GM04504 (cell line): ENCODE measurements around the gene CALCOCO2.
"Not testable (repeated sequence)": the region's sequence is repeated elsewhere in the genome, so short reads cannot be mapped to it uniquely, and the experiment has no call there.

Experiments
- DNase-seq: peaks from one replicate; pipeline ENCODE4 v3.0.0-alpha.2; 2012; ENCODE audit warnings: low read depth

The CALCOCO2 gene, protein sequence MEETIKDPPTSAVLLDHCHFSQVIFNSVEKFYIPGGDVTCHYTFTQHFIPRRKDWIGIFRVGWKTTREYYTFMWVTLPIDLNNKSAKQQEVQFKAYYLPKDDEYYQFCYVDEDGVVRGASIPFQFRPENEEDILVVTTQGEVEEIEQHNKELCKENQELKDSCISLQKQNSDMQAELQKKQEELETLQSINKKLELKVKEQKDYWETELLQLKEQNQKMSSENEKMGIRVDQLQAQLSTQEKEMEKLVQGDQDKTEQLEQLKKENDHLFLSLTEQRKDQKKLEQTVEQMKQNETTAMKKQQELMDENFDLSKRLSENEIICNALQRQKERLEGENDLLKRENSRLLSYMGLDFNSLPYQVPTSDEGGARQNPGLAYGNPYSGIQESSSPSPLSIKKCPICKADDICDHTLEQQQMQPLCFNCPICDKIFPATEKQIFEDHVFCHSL

DNA sequence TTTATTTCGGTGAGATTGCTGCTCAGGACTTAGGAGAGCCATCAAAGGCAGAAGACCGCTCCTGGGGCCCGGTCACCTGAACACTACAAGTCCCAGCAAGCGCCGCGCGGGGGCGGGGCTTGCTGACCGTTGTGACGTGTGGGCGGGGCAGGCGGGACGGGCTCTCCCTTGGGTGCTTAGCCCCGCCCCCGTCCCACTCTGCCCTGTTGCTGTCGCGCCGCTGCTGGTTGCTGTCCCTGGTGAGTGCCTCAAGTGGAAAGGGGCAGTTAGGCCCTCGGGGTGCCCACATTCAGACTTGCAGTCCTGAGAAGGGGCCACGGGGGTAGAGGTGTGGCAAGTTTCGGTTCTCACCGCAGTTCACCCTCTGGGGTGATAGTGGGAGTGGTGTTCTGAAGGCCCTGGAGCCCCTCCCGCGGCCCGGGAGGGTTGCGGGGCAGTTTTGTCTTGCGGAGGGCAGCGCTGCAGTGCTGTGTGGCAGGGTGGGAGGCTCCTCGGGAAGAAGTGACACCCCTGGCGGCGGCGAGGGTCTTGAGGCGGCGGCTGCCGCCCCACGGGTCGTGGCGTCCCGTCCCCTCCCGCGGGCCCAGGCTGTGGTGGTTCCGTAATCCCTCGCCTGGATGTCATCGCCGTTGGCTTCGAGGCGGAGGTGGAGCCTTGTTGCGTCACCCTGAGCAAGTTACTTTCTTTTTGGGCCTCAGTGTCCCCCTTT is at the start of gene CALCOCO2:
TSS of gene CALCOCO2 (plus strand) at position 196 of the 709 bp plus-strand sequence. CDS start 10,673 bp downstream, outside the sequence.
- peak; percentile 86 for DNase-seq

DNA sequence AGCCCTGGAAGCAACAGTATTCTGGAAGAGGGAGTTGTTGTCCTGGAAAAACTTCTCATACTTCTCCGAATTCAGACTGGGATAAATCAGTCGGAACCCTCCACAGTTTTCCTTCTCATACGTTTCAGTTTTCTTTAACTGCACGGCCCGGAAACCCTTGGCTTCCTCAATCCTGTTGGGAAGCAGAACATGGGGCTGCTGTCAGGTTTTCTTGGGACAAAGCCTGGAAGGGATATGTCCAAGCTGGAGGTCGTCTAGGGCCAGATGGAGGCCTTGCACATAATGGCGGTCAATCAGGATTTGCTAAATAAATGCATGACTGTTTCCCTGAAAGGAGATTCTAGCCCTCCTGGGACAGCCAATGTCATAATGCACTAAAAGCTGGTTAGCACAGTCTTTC is 43.0 kb upstream of the CALCOCO2 start:
- no peak for DNase-seq

DNA sequence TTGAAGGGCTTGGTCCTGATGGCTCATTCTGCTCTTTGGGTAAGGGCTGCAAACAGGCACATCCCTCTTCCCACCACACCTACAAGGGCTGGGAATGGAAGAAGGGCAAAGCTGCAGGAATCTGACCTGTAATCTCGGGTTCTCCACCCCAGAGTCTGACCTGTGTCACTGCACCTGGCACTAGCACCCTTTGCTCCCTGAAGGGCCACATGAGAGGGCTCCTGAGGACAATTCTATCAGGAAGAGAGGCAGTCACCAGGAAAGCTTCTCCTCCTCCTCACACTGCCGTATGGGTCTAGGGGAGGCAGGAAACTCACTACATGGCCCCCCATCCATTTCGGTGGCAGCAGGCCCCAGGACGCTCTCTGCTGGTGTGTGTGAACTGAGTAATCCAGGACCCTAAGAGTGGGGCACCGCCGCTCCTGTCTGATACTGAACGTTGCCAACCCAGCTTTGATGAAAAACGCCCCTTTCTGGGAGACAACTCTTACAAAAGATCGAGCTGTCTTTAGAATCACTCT is 40.2 kb upstream of the CALCOCO2 start:
- no peak for DNase-seq

DNA sequence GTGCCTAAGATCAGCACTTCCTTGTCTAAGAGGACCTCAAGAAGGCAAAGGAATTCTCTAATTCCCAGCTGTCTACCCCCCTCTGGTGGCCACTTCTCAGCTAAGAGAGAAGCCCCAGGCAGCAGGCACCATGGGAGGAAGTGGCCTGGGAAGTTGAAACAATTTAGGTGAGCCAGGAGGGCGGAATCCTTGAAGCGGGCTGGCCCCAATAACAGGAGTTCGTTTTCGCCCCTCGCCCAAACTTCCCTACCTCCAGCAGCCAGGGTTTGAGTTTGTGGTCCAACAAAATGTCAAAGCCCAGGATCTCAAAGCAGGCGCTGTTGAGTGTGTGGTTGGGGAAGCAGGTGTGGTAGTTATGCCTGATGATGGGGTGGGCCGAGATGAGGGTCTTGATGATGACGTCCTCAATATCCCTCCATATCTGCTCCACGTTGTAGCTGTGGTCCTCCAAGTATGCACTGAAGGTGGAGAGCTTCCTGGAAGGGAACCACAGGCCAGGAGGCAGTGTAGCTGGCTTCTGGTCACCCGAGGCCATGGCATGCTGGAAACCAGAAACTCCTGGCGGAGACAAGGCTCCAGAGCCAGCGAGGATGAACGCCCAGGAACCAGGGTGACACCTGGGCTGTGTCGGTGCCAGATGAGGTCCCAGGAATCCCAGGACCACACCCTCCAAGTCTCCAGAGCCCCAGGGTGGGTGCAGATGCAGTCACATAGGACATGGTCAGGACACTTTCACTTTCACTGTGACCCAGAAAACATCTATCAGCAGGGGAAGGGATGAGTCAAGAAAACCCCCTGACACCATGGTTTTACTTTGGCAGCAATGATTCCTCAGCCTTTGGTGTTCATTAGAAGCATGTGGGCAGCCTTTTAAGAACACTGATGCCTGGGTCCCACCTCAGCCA is 39.5 kb upstream of the CALCOCO2 start:
- peak; percentile 75 for DNase-seq

DNA sequence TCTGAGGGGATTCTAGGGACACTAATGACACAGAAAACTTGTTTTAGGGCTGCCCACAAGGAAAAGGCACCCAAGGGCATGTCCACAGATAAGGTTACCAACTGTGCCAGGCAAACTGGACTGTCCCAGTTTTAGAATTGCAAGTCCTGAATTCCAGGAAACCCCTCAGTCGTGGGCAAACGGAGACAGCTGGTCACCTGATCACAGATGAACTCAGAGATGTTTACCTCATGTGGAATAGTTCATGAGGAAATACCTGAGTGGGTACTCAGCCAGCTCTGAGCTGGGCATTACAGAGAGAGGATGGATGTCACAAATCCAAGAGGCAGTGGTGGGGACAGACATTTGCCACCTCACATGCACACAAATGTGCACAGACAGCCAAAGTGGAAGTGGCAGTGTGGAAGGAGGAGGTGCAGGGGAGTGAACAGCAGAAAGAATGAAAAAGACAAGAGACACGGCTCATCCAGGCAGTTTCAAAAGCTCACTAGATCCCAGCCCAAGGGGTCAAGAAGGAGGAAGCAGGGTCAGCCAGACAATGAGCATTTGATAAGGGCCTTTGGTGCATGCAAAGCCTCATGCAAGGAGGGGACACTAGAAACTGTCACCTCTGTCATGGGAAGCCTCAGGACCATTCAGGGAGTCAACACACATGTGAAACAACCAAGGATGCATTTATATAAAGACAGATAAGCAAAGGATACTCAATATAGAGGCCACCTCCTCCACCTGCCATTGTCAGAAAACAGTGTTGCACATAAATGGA is 38.6 kb upstream of the CALCOCO2 start:
- DNase-seq: no peak

DNA sequence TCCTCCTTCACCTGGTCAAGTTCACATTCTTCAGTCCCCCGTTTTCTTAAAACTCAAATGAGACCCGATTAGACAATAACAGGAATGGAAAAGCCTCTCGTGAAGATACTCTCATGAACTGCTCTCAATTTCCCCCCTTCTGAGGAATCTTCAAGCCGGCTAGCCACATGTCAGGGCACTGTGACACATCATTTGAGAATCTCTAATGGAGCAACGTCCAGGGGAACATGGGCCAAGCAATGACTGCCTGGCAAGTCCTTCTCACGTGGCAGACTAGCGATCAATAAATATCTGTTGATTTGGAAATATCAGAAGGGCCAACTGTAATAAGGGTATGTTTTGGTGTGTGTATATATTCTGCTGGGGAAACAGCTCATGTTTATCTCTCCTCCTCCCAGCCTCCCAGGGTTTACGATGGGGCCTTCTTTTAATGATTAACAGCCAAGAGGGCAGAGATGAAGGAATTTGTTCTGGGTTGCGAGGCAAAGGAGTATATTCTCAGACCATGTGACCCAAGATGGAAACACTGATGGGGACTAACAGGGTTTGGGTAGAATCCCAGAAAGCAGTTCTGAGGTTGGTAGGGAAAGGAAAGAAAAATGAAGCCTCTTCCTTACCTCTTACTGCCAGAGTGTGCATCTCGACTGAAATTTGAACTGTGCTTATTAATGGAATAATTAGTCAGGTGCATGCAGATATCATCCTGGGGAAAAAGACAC is 35.2 kb upstream of the CALCOCO2 start:
- peak; percentile 81 for DNase-seq

DNA sequence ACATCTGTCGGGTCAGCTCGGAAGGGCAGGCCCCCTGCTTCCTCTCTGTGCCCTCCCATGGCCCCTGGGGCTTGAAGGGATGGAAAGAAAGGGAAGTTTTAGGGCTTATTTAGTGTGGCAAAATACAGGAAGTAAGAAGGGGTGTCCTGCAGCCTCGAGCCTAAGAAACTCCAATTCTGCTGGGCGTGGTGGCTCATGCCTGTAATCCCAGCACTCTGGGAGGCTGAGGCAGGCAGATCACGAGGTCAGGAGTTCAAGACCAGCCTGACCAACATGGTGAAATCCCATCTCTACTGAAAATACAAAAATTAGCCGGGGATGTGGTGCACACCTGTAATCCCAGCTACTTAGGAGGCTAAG is 34.7 kb upstream of the CALCOCO2 start:
- DNase-seq: not testable (repeated sequence)

DNA sequence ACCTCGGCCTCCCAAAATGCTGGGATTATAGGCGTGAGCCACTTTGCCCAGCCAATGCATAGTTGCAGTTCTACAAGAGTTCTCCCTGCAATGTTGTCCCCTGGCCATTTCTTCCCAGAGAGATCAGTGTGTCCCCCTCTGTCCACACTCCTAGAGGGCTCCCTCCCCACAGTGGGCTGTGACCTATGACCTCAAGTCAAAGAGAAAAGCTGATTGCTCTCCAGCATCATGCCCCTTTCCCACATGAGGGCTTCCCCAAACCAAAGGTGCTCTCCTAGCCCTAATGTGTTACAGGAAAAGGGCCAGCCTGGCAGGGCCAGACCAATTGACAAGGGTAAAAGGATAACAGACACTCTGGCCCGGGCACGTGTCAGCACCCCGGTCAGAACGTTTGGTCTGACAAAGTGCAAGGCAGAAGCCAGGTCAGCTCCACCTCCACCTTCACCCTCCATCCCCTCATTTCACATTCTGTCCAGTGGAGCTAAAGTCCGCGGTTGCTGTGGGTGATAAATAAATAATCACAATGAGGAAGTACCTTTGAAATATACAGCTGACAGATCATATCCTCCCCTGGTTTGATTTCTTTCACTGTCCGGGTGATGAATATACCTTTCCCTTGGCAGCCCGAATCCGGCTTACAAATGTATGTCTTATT is 31.6 kb upstream of the CALCOCO2 start:
- no peak for DNase-seq

DNA sequence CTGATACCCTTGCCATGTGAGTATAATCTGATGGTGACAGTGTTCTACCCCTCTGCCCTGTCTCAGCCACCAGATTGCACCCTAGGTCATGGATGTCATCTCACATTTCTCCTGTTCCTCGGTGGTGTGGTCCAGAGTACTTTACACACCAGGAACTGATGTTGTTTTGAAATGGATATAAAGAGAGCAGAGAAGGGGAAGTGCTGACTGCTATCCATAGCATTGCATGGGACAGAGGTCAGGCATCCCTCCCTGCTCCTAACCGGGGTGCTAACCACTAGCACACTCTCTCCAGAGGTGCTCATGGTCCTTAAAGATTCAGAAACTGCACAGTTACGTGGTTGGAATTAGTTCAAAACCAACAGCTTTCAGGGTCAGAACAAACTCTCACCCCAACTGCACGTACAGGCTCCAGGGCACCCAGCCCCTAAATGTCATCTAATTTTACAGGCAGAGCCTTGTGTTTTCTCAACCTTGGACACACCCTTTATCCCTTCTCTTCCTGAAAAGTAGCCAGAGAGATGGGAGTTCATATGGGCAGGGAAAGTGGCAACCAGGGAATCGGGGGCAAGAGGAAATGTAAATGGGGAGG is 30.1 kb upstream of the CALCOCO2 start:
- no peak for DNase-seq

DNA sequence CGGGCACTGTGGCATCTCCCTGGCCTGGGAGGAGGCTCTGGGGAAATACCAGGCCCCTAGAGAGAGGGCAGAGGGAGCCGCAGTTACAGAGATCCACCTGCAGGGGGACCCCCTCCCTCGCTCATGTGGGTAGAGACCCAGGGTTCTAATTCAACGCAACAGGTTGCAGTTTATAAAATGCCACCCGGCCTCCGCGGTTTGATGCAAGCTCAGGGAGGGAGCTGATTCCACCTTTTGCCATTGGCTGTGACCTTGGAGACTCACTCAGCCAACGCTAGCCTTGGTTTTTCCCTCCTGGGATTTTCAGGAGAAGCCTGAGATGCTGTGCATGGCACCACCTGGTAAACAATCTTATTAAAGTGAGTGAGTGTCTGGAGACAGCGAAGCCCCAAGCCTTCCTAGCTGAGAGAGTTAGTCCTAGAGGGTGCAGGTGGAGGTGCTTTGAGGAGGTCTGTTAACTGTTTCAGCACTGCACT is 25.9 kb upstream of the CALCOCO2 start:
- DNase-seq: no peak

DNA sequence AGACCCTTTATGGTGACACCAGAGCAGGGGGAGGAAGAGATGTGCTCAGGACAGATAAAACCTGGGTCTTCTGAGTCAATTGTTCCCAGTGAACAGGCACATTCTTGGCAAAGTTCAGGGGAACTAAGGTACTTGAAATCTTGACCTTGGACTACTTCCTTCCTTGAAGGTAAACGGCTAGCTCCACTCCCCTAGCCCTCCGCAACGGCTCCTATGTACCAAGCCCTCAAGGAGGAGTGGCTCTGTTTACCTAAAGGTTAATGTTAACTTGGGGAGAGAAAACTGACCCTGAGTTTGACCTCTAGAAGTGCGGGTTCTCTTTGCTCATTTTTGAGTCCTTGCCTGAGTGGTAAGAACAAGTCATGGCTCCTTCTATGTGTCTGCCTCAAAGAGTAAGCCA is 21.7 kb upstream of the CALCOCO2 start:
- DNase-seq: no peak

DNA sequence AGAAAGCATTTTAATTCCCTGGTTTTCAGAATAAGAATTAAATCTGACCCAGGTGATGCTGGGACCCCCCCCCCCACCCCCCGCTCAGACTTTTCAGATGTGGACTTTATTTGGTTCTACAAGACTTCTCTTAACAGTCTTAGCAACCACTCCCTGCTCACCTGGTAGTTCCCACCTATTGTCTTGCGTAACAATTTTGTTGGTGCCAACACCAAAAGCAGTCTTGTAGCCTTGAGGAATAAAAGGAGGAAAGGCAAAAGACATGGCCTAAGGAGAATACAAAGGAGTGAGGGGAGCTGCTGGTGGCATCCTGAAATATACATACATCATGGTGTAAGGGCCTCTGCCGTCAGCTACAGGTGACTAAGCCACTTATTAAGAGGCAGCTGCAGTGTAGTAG is 18.8 kb upstream of the CALCOCO2 start:
- no peak for DNase-seq

DNA sequence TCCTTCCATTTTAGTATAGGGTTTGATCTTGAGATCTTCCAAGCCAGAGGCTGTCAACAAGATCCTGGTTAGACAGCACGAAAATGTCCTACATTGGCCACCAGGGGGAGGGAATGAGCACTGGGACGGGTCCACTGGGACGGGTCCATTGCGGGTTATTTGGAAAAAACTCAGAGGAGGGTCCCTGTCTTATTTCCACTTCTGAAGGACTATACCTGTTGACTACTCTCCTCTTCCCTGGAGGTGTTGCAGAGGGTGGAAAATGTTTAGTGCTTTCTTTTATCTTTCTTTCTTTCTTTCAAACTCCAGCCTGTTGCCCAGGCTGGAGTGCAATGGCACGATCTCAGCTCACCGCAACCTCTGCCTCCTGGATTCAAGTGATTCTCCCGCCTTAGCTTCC is 16.3 kb upstream of the CALCOCO2 start:
- no peak for DNase-seq

DNA sequence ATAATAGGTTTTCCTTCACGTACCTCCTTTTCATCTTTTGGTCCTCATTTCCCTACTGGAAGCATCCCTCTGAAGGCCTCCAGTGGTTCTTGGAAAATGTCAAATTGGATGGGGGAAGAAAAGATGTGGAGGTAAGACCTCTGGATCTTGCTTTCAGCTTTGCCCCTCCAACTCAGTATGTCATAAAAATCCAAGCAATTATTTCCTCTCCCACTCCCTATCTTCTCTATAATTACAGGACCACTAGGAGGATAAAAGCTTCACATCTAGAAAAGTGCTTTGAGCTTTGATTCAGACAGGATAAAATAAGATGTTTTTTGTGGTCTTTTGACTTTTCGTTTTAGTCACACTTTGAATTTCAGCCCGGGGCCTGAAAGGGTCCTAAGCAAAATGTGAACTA is 15.5 kb upstream of the CALCOCO2 start:
- DNase-seq: no peak

DNA sequence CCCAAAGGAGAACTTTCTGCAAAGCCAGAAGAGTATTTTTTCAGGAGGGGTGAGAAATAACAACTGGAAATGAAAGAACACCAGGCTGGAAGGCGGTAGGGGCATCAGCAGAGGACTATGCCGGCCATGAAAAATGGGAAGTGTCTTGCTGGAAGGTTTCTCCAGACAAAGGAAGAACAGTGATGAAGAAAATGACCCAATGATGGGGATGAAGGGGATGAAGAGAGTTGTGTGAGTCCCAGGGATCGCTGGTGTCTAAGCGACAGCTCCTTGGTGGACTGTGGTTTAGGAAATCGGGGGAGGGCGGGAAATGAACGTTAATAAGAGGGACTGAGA is 14.4 kb upstream of the CALCOCO2 start:
- no peak for DNase-seq

DNA sequence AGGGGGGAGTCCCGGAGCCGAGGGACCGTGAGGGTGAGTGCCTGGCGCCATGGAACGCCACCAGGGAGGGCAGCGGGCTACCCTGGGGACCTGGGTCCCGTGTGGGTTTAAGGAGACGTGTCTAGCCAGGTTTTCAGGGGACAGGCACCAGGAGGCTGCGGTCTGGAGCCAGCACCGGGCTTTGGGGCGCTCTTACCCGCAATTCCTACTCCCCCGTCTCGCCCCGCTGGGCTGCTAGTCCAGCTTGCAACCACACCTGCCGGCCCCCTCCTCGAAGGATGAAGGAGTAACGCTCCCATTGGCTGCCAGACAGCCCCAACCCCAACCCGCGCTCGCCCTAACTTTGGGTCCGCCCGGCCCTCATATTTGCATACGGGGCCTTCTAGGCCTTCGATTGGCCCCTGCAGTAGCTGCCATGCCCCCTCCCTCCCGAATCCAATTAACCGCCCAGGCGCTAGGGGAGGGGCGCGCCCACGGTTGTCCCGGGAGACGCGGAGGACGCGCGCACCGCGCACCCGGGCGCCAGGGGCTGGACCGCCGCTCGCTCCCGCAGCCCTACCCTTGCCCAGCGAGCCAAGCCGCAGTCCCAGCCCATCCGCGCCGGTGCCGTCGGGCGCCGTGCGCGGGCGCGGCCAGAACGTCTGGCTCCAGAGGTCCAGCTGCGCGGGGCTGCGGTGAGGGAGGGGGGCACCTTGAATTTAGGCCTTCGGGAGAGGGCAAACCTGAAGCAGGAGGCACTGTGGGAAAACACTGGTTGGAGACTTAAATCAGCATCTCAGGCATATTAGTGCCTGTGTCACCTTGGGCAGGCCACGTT is 13.9 kb upstream of the CALCOCO2 start, which contains the start of gene TTLL6:
TSS of gene TTLL6 (minus strand) at position 456 of the 817 bp plus-strand sequence. CDS start at position 299, 157 bp downstream.
- DNase-seq: no peak

DNA sequence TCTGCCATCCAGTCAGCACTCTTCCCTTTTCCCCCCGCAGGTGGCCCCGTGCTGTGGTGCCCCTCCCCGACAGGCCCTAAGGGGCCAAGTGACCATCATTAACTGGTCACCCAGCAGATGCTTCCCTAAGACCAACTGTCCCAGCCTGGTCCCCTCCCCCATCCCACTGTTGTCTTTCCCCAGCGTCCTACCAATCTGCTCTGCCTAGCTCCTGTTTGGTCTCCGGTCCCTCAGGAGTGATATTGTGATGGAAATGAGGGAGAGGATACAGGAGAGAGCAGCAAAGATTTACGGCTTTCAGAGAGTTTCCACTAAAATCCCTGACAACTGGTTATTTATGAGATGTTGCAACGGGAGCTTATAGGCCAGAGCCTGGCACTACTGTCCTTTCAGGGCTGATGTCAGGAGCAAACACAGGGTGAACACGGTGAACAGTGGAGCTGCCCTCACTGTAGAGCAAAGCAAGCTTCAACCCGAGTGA is 12.4 kb upstream of the CALCOCO2 start:
- DNase-seq: no peak

DNA sequence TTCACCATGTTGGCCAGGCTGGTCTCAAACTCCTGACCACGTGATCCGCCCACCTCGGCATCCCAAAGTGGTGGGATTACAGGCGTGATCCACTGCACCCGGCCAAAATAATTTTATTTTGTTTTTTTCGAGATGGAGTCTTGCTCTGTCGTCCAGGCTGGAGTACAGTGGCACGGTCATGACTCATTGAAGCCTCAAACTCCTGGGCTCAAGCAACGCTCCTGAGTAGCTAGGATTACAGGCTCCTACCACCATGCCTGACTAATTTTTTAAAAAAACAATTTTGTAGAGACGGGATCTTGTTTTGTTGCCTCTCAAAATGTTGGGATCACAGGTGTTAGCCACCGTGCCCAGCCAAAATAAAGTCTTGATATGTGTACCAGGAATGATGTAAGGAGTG is 11.4 kb upstream of the CALCOCO2 start:
- DNase-seq: no peak

DNA sequence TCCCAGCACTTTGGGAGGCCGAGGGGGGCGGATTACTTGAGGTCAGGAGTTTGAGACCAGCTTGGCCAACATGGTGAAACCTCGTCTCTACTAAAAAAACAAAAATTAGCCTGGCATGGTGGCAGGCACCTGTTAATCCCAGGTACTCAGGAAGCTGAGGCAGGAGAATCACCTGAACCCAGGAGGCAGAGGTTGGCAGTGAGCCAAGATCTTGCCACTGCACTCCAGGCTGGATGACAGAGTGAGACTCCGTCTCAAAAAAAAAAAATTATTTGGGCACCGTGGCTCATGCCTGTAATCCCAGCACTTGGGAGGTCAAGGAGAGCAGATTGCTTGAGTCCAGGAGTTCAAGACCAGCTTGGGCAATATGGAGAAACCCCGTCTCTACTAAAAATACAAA is 9.9 kb upstream of the CALCOCO2 start:
- DNase-seq: not testable (repeated sequence)
